ENCODE measurements around the gene ALG14.

DNA sequence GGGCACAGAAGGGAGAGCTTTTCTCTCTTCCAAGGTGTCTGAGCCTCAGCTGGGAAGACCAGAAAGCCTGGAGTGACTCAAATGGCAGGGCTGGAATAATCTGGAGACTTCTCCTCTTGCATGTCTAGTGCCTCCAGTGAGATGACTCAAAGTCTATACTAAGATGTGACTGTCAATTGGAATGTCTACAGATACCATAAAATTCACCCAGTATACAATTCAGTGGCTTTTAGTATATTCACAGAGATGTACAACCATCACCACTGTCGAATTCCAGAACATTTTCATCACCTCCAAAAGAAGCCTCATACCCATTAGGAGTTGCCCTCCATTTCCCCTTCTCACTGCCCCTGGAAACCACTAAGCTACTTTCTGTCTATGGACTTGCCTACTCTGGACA, 97.9 kb downstream of the ALG14 start:
- TF ChIP-seq, protein P1, sequence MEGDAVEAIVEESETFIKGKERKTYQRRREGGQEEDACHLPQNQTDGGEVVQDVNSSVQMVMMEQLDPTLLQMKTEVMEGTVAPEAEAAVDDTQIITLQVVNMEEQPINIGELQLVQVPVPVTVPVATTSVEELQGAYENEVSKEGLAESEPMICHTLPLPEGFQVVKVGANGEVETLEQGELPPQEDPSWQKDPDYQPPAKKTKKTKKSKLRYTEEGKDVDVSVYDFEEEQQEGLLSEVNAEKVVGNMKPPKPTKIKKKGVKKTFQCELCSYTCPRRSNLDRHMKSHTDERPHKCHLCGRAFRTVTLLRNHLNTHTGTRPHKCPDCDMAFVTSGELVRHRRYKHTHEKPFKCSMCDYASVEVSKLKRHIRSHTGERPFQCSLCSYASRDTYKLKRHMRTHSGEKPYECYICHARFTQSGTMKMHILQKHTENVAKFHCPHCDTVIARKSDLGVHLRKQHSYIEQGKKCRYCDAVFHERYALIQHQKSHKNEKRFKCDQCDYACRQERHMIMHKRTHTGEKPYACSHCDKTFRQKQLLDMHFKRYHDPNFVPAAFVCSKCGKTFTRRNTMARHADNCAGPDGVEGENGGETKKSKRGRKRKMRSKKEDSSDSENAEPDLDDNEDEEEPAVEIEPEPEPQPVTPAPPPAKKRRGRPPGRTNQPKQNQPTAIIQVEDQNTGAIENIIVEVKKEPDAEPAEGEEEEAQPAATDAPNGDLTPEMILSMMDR (conservative IDR thresholded peaks at IDR 0.05 in 1 of 2, IDR thresholded peaks at IDR 0.05 in 1 of 2; ENCODE audit: low read depth in 1 of 2, low read length in 2 of 2), result no peak
- no peak for TF ChIP-seq EZH2 (IDR thresholded peaks at IDR 0.05; ENCODE audit: low read length, missing control alignments)
